Left renal pelvis (tissue), 4 donors: Measurements from ENCODE around the gene SLC22A23. TPM values are rescaled to one million over a fixed set of nuclear protein-coding genes. Genes with fewer than 3 reads are reported as not detected.

Experiments used
- DNase-seq, 4 donors: peaks; one replicate each; pipeline ENCODE4 v3.0.0-alpha.2; 2013; ENCODE audit warnings: low read depth in 4 of 4, low spot score in 3 of 4
- polyA plus RNA-seq, 4 donors: library from polyadenylated mRNA; unstranded; fragments of 120-200 nt; gene quantifications; one replicate each; pipeline ENCODE4 v1.2.1, GENCODE V29; 2013; ENCODE audit not compliant: insufficient read length in 4 of 4

SLC22A23 gene
- polyA plus RNA-seq, 4 donors = 3.3 to 13.7 (median 11.0) TPM

DNA sequence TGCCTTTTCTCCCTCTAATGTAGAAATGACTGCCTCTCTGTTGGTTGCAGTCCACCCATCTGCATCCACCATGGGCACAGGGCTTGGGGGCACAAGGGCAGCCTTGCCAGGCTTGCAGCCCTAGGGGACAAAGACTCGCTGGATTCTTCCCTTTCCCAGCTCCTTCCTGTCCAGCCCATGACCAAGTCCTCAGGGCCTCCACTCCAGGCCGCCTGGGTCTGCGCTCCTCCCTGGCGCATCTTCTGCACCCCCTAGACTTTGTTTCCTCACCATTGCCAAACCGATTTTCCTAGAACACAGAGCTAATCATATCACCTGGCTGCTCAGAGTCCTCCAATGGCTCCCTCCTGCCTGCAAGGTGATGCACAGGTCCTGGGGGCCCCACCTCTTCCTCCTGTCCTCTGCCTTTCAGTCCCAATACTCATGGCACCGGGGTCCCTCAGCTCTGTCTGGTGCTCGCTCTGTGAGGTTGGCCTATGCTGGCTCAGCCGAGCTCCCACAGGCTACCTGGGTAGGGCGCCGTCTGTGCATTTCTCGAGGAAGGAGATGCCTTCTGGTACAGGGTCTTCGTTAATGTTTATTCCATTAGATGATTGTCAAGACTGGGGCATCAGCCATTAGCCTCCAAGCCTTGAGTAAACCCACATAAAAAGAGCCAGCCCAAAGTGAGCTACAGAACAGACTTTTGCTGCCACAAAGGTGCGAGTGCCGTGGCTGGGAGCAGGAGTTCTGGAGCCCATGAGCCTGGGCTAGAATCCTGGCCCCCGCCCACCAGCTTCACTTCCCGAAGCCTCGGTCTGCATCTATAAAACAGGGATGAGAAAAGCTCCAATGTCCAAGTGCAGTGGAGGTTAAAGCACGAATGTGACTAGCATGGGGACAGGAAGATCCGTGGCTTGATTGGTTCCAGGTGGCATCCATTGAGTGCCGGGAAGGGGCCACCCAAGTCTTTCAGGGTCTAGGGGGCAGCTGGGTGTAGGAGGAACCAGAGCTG lies 180.4 kb downstream of the SLC22A23 start:
- DNase-seq = no peak

DNA sequence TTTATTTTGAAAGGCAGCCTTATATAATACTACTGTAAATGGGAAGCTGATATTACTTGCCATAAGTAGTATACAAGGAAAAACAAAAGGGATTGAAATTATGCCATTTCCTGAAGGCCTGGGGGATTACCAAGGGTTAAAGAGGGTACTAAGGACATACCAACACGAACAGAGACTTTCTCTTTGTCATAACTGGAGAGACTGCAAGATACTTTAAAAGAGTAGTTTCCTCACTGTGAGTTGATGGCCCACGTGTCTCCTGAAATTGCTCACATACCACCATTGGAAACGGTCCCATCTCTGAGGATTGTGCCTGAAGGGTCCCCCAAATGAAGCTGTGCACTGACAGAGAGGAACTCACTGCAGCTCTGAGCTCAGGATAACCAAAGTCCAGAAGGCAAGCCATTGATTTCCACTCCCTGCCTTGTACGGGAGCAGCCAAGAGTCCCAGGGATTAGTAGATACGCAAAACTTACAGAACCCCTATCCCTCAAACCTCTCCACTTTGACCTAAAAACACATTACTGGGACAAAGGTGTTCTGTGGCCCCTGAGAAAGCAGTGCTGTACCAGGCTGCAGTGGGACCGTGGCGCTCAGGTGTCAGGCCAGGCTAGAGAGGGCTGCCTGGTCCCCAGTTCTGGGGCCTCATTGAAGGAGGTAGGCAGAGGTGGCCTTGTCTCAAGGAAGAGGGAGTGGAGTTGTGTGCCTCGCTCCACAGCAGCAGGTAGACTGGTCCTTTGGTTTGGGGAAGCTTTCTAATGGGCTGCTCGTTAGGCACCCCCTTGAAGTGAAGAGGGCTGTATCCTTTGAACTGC lies 182.9 kb downstream of the SLC22A23 start:
- DNase-seq = no peak

DNA sequence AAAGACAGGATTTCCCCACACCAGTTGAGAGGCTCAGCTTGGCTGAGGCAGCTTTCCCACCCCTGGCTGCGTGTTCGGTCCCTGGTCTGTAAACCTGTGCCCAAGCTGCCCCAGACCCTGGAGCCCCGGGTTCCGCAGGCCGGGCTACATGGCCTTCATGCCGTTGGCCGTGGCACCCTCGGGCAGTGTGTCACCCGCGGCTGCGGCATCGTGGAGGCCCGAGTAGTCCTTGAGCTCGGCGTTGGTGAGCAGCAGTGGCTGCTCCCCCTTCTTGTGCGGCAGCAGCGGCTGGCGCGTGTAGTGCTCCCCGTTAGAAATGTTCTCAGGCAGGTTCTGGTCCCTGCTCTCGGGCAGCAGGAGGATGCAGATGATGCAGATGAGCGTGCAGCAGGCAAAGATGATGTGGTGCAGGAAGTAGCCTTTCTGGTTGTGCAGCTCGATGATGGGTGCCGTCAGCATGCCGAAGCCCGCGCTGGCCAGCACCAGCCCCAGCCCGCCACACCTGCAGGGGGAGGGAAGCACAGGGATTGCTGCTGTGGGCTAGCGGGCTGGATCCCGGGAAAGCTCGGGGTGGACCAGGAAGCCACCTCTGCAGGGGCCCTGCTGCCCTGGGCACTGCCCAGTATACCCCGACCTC lies 183.8 kb downstream of the SLC22A23 start:
- no peak for DNase-seq

DNA sequence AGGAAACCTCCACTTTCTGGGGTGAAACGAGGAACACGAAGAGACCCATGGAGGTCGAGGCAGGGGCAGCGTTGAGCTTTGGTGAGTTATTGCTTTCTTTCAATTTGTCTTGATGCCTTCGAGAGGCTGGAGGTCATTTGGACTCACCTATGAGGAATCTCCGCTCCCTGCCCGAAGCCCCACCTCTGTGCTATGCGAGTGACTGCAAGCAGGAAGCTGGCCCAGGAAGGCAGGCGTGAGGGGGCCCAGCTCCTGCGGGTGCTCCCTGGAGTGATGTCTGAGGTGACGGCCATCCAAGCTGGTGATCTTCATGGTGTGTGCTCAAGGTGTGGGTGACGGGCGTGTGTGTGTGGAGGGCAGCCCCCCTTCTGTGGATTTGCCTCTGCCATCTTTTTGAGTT lies 185.1 kb downstream of the SLC22A23 start:
- no peak for DNase-seq

DNA sequence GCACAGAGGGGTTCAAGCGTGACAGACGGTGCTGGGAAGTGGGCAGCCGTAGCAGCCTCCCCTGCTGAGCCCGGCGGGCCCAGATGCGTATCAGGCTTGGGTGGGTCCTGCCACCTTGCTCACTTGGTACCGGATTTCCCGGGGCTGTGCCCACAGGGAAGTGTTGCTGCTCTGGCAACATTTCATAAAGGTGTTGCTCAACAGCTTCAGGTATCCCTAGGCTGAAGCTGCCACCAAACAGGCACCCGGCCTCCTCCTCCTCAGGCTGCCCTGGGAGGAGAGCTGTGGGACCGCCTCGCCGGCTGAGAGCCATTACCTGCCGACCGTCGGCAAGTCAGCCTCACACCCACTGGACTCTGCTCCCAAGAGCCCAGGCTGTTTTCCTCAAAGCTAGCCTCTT lies 186.6 kb downstream of the SLC22A23 start:
- no peak for DNase-seq

DNA sequence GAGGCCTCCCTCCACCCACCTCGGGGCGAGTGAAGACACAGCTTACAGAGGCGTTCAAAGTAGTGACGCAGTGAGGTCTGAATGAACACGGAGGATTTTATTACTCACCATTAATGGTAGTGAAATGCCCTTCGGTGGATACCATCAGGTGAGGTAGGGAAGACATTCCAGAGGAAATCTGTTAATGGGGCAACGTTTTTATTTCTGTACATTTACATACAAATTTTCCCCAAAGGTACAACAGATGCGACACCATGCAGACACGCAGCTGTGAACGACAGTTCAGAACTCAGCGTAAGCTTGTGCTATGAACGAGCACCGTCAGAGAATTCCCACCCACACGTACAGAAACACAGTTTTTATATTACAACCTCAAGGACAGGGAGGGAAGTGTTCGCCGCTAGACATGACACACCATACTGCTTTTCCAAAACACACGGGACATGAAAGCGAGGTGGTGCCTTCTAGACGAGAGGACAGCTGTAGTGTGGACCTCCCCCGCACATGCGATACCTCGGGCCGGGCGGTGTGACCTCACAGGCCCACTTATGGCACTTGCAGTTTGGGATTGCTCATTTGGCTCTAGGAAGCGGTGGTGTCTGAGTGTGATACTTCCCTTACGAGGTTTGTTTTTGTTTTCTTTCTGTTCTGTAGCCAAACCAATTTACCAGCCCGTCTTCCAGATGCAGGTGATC lies 187.4 kb downstream of the SLC22A23 start:
- no peak for DNase-seq

DNA sequence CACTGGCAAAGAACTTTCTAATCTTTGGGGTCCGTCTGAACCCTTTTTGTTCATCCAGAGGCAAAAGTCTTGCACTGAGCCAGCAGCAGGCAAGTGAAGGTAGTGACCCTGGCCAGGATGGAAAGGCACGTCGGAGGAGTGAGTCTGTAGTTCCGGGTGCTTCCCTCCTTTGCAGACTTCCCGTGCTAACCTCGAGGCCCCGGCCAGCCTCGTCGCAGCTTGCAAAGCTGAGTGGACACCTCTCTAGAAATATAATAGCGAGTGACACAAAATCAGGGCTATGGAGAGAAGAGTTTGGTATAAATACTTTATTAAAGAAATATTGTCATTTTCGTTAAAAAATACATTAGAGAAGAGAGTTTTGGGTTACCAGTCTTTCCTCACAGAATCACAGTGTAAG lies 188.2 kb downstream of the SLC22A23 start:
- no peak for DNase-seq

DNA sequence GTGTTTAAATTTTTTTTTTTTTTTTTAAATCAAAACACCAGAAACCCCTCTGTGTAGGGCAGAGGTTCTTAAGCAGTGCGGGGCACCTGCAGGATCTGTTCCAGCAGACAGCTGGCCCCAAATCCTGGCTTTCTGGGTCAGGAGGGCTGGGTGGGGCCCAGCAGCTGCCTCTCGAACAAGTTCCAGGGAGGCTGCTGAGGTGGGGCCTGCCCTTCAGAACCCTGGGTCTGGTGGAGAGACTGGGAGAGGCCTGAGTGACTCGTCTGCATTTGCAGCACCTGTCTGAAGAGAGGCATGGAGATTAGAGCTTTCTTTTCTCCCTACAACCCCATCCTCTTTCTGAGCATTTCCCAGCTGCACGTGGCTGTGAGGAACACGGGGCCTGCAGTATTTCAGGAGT lies 189.7 kb downstream of the SLC22A23 start:
- DNase-seq = no peak

DNA sequence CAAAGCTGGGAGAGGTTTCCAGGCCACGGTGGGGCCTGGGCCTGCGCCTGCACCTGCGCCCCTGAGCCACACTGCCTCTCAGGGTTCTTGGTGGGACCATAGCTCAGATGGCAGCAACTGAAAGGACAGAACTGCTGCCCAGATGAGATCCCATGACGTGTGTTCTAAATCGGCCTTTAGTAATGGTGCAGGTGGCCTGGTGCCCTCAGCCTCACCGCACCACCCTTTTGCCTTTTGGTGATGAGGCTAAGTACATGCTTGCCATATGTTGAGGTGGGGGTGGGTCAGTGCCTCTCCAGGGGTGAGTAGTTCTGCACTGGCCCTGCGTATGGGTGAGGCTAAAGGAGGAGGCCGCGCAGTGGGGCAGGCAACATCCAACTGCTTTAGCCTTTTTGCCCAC lies 190.7 kb downstream of the SLC22A23 start:
- DNase-seq = no peak

DNA sequence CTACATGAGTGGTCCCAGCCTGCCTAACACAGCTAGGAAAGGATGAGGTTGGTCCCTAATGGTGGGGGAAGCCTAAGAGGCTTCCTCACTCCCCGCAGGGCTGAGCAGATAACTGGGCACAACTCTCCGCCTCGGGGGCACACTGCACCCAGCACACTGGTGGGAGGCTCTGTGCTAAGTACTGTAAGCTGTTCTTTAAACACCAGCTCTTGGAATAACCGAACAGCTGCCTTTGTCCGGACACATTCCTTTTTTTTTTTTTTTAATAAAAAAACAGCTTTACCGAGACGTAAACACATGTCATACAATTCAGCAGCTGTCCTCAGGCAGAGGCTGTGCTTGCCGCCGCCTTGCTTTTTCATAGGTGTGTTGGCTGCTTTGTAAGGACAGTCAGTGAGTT lies 191.2 kb downstream of the SLC22A23 start:
- no peak for DNase-seq

DNA sequence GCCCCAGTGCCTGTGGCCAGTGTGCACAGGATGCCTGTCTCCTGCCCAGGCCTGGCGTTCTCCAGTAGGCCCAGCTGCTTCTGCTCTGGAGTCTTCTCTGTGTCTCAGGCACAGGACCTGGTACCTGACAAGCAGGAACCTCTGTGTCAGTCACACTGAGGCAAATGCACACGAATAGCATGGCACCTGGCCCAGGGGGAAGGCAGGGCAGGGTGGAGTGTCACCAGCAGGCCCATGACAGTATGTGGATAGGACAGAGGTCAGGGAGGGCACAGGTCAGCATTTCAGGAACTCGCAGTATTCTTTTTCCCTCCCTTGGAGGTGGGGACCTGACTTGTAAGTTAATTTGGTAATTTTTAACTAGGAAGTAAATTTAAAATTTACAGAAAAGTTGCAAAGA lies 192.5 kb downstream of the SLC22A23 start:
- DNase-seq = no peak

DNA sequence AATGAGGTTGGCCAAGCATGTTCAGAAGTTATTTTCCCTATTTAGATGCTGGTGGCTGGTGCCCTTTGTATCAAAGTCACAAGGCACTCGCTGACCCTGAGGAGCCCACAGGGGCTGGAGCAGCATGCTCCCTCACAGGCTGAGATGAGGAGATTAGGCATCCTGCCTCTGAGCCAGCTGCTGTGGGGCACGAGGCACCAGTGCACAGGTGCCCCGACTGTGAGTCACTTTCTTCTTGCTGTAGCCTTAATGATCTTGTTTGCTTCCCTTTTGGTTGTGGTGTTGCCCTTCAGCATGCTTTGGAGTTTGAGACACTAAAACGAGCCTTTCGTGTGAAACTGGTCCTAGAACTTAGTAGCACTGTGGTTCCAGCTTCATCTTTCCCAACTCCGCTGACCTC lies 193.8 kb downstream of the SLC22A23 start:
- no peak for DNase-seq

DNA sequence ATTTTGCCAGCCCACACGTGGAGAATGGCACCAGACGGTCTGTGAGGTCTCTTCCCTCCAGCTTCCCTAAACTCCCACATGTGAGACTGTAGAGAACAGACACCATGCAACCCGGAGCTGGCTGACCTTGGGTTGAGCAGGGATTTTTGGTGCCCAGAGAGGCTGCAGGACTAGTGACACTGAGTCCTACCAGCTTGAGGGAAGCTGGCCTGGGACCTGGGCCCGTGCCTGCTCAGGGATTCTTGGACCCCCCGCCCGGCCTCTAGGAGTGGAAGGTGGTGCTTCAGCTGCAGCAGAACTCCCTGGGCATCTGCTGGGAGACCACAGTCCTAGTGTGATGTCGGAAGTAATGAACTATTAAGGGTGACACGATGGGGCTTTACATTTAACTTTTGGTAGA lies 194.9 kb downstream of the SLC22A23 start:
- DNase-seq = no peak

DNA sequence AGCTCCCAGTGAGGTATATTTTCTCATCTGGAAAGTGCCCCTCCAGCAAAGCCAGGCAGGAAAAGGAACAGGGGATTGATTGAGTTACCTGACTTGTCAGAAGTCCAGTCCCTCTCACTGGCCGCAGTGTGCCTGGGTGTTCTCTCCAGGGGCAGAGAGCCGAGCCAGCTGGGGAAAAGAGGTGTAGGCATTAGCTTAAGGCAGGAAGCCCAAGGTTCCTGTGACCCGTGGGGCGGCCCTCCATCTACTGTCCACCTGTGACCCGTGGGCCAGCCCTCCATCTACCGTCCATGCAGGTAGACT lies 195.4 kb downstream of the SLC22A23 start:
- DNase-seq = no peak

DNA sequence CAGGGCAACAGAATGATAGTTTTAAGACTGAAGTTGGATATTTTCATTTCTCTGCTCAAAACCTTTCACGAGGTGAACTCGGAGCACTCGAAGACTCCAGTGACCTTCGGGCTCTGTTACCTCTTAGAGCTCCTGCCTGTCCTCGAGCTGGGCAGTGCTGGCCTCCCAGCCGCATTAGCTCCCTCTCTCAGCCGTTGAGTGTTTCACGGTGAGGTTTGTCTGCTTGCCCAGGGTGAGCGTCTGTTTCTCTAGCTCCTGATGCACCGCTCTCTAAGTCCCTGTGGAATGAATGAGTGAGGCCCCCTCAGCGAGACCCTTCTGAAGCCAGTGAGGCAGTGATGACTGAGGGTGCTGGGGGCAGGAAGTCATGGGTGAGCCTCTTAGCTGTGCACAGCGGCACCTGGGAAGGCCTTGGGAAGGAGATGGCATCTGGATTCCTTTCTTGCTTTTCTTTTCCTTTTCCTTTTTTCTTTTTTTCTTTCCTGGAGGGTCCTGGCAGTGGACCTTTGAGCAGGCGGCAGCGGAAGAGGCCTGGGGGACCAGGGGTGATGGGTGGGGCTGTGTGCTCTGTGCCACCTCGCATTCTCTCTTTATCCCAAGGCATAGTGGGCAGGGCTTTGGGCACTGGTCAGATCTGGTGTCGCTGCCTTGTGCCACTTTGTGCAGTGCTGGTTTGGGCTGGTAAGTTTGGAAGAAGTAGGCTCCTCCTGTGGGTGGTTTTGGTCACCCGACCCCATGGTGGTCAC lies 195.9 kb downstream of the SLC22A23 start:
- DNase-seq = no peak

DNA sequence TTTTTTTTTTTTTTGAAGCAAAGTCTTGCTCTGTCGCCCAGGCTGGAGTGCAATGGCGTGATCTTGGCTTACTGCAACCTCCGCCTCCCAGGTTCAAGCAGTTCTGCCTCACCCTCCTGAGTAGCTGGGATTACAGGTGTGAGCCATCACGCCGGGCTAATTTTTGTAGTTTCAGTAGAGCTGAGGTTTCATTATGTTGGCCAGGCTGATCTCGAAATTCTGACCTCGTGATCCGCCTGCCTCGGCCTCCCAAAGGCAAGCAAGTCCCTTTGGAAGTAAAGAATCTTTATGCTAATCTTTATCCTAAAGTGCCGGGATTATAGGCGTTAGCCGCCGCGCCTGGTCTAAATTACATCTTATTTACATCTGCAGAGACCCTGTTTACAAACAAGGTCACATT lies 196.6 kb downstream of the SLC22A23 start:
- no peak for DNase-seq

DNA sequence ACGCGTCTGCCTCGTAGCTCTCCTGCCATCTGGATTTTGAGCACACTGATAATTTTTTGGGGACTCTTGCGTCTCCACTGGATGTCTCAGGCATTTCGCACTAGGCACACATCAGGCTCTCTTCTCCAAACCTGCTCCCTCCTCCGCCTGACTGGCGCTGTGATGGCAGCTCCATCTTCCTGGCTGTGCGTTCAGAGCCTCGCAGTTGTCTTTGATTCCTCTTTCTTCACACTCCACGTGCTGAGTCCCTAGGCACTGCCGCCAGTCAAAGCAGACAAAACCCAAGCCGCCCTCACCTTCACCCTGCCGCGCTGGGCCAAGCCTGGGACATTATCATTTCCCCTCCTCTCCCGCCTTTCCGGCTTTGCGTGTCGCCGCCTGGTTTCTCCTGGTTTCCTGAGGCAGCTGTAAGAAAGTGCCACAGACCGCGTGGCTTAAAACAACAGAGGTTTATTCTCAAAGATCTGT lies 197.3 kb downstream of the SLC22A23 start:
- DNase-seq = no peak

DNA sequence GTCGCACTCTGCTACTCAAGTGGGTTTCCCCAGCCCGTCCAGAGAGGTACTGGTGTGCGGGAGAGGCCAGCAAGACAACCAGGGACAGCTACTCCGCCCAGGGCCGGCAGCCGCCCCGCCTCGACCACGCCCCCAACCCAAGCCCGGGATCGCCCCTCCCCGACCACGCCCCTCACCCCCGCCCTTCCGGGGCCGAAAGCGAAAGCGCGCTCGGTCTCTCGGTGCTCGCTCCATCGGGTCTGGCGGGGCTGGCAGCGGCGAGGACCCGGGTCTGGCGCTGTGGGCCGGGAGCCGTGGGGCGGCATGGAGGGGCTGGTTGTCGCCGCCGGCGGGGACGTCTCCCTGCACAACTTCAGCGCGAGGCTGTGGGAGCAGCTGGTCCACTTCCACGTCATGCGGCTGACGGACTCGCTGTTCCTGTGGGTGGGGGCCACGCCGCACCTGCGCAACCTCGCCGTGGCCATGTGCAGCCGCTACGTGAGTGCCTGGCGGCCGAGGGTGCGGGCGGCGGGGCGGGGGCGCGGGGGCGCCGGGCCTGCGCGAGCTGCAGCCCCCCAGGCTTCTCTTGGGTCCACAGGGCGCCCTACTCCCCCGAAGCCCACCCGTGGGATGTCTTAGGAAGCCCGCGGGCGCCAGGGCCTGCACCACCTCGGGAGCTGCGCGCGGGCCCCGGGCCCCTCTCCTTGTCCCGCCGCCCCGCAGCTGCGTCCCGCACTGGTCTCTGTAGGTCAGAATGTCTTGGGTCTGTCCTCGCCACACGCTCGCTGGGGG lies 197.9 kb downstream of the SLC22A23 start, which contains the start of gene PSMG4:
Gene PSMG4 (plus strand): TSS at position 228 of the 771 bp plus-strand sequence. CDS start 76 bp downstream, at position 304.
- DNase-seq = peak; percentile 70 to 82 (median 79)

DNA sequence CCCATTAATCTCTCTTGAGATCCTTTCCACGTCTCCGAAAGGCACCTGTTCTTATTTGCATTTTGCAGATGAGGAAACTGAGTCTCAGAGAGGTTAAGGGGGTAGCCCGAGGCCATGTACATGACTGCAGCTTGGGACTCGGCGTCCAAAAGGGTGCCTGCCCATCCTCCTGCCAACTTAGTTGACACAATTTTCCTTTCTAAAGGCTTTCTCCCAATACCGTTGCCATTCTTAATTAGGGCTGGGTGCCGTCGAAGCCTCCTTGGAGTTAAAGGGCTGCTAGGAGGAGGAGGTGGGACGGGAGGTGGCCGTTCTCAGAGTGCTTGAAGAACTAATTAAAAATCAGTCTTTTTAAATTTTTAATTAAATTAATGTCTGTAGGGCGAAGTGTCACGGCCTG lies 198.6 kb downstream of the SLC22A23 start:
- DNase-seq = no peak
